Peyer's patch (tissue), 4 donors: Measurements from ENCODE around the gene IFNL2. TPM values are rescaled to one million over a fixed set of nuclear protein-coding genes. Genes with fewer than 3 reads are reported as not detected.
"Not testable (repeated sequence)": the region's sequence is repeated elsewhere in the genome, so short reads cannot be mapped to it uniquely, and the experiment has no call there.

Experiments
- DNase-seq, 3 donors: peaks; one replicate each; pipeline ENCODE4 v3.0.0-alpha.2; 2017 to 2019
- H3K27ac ChIP-seq, 4 donors: fragments of 200-600 bp; sonication (generic); one replicate each; pipeline ENCODE4 v1.5.1; 2016 to 2019
- H3K27me3 ChIP-seq, 2 donors: fragments of 200-600 bp; sonication (generic); one replicate each; pipeline ENCODE4 v1.5.1; 2019
- H3K36me3 ChIP-seq, 3 donors: fragments of 200-600 bp; sonication (generic); one replicate each; pipeline ENCODE4 v1.5.1; 2016 to 2019
- H3K4me1 ChIP-seq, 4 donors: fragments of 200-600 bp; sonication (generic); one replicate each; pipeline ENCODE4 v1.5.1; 2016 to 2019
- H3K4me3 ChIP-seq, 4 donors: fragments of 200-600 bp; sonication (generic); 1 replicate in 3 of 4; 2 replicates in 1 of 4; pipeline ENCODE4 v1.5.1; 2016 to 2019; ENCODE audit warnings: mild to moderate bottlenecking in 1 of 4
- H3K9me3 ChIP-seq, 4 donors: fragments of 200-600 bp; sonication (generic); one replicate each; pipeline ENCODE4 v1.5.1; 2016 to 2019; ENCODE audit warnings: mild to moderate bottlenecking in 1 of 4
- CTCF ChIP-seq, 6 experiments: fragments of 450-650 bp in 4 of 6; fragments of 200-600 bp in 2 of 6; sonication (generic) in 1 of 6; IDR thresholded peaks; one replicate each; pipeline ENCODE4 v1.5.1; 2017 to 2019; ENCODE audit warnings: antibody characterized with exemption in 6 of 6, mild to moderate bottlenecking in 3 of 6, moderate library complexity in 1 of 6
- POLR2A ChIP-seq, 2 donors: fragments of 450-650 bp; IDR thresholded peaks; one replicate each; pipeline ENCODE4 v1.5.1; 2017; ENCODE audit warnings: antibody characterized with exemption in 2 of 2, mild to moderate bottlenecking in 2 of 2, moderate library complexity in 2 of 2
- total RNA-seq, 4 donors: library from RNA; depleted of rRNA; stranded (reverse); fragments of >200 nt; gene quantifications; one replicate each; pipeline ENCODE4 v1.1.0, GENCODE V29; 2016

The IFNL2 gene
- total RNA-seq, 4 donors from 2014 or later = not detected

GRCh38 chr19:39308531-39309304 lies 40.5 kb downstream of the IFNL2 start:
- Histone ChIP-seq H3K27ac (no peak overlapping the region), H3K9me3 (no peaks in the 10 kb centered on the region), H3K4me1 (peaks cover 0 to 18% (median 0%) of the 10 kb centered on the region in 4 donors), H3K36me3 (no peaks in the 10 kb centered on the region), H3K4me3 (no peak overlapping the region), H3K27me3 (peaks cover 0 to 11% of the 10 kb centered on the region in 2 donors)
- TF ChIP-seq CTCF (IDR thresholded peaks at IDR 0.05) (no peak), POLR2A (IDR thresholded peaks at IDR 0.05) (no peak)
- no peak for DNase-seq

GRCh38 chr19:39309305-39309670 lies 41.1 kb downstream of the IFNL2 start:
- not testable (repeated sequence) for DNase-seq, H3K27ac ChIP-seq, H3K9me3 ChIP-seq, H3K4me3 ChIP-seq, H3K36me3 ChIP-seq
- H3K27me3 ChIP-seq = peaks cover 0 to 11% of the 10 kb centered on the region in 2 donors
- H3K4me1 ChIP-seq = peaks cover 0 to 18% (median 0%) of the 10 kb centered on the region in 4 donors

GRCh38 chr19:39310558-39311311 lies 42.5 kb downstream of the IFNL2 start:
- no peak for TF ChIP-seq POLR2A (IDR thresholded peaks at IDR 0.05)
- TF ChIP-seq CTCF (IDR thresholded peaks at IDR 0.05) = no peak

GRCh38 chr19:39314016-39314728 lies 46.0 kb downstream of the IFNL2 start:
- H3K36me3 ChIP-seq = peaks cover 0 to 7% (median 0%) of the 10 kb centered on the region in 3 donors
- no peaks in the 10 kb centered on the region for H3K9me3 ChIP-seq
- no peaks in the 10 kb centered on the region for H3K27me3 ChIP-seq
- no peak for DNase-seq
- TF ChIP-seq CTCF (IDR thresholded peaks at IDR 0.05) (no peak), POLR2A (IDR thresholded peaks at IDR 0.05) (no peak)
- H3K27ac ChIP-seq = no peak overlapping the region
- no peaks in the 10 kb centered on the region for H3K4me1 ChIP-seq
- H3K4me3 ChIP-seq = no peak overlapping the region

More at GRCh38 chr19:39310558-39311311, 42.5 kb downstream of the IFNL2 start:
- H3K9me3 ChIP-seq = no peaks in the 10 kb centered on the region
- peaks cover 0 to 11% of the 10 kb centered on the region in 2 donors for H3K27me3 ChIP-seq
- peaks cover 0 to 7% (median 0%) of the 10 kb centered on the region in 3 donors for H3K36me3 ChIP-seq
- peaks cover 0 to 18% (median 0%) of the 10 kb centered on the region in 4 donors for H3K4me1 ChIP-seq
- DNase-seq = no peak
- H3K4me3 ChIP-seq = no peak overlapping the region
- no peak overlapping the region for H3K27ac ChIP-seq

- H3K4me3 ChIP-seq = no peak overlapping the region
- DNase-seq = no peak
- TF ChIP-seq POLR2A (IDR thresholded peaks at IDR 0.05) (no peak), CTCF (IDR thresholded peaks at IDR 0.05) (no peak)
These were observed 47.7 kb downstream of the IFNL2 start for GRCh38 chr19:39315933-39316332.

More at GRCh38 chr19:39315933-39316332, 47.7 kb downstream of the IFNL2 start:
- Histone ChIP-seq H3K4me1 (peaks cover 0 to 13% (median 0%) of the 10 kb centered on the region in 4 donors), H3K36me3 (peaks cover 0 to 7% (median 0%) of the 10 kb centered on the region in 3 donors), H3K27me3 (no peaks in the 10 kb centered on the region), H3K9me3 (no peaks in the 10 kb centered on the region), H3K27ac (no peak overlapping the region)
